Caco-2 (cell line): ENCODE results near the gene RING1. TPM values are rescaled to one million over a fixed set of nuclear protein-coding genes. Genes with fewer than 3 reads are reported as not detected.
A peak's percentile ranks its signal among the peaks of the same experiment; 100 is the strongest.

ENCODE experiments used
- BruUV-seq: library from RNA; stranded (reverse); fragments of 400-500 nt; replicated peaks from 2 replicates; lab custom pipeline; 2021; lab: Mats Ljungman, UMichigan
- CTCF ChIA-PET: fragments of 300-600 bp; sonication (Branson Sonifier 250); formaldehyde crosslinking; loops from one replicate; lab custom pipeline; 2022; ENCODE audit warnings: antibody characterized with exemption; lab: Charles Lee
- POLR2A ChIA-PET: fragments of 300-600 bp; sonication (Branson Sonifier 250); formaldehyde crosslinking; loops from one replicate; lab custom pipeline; 2022; ENCODE audit warnings: antibody characterized with exemption; lab: Charles Lee
- DNase-seq, 2 experiments: peaks; one replicate each; pipeline versions ENCODE4 v3.0.0 to v3.0.0-alpha.2; 2020 to 2022
- H3K27me3 ChIP-seq: replicated peaks from 2 replicates; pipeline ENCODE4 v1.6.0; 2011; ENCODE audit warnings: low read length; ENCODE audit not compliant: control insufficient read depth, insufficient read depth
- H3K36me3 ChIP-seq: 2 replicates; pipeline ENCODE4 v1.5.1; 2011; ENCODE audit warnings: low read length; ENCODE audit not compliant: control insufficient read depth, insufficient read depth
- H3K4me1 ChIP-seq: fragments of 250-450 bp; sonication (Bioruptor Pico); 2 replicates; pipeline ENCODE4 v1.5.1; 2020; ENCODE audit warnings: mild to moderate bottlenecking
- H3K4me3 ChIP-seq: 2 replicates; pipeline ENCODE4 v1.5.1; 2011; ENCODE audit warnings: low read depth, mild to moderate bottlenecking, control low read depth, low read length
- H3K9me3 ChIP-seq: fragments of 250-450 bp; sonication (Bioruptor Pico); 2 replicates; pipeline ENCODE4 v1.5.1; 2020; ENCODE audit warnings: mild to moderate bottlenecking, moderate library complexity
- H3K27ac Mint-ChIP-seq: one replicate; pipeline ENCODE4 v1.8.0; 2022; ENCODE audit warnings: mixed read lengths; ENCODE audit not compliant: unreplicated experiment
- H3K27me3 Mint-ChIP-seq: one replicate; pipeline ENCODE4 v1.8.0; 2022; ENCODE audit warnings: mixed read lengths; ENCODE audit not compliant: insufficient read depth, unreplicated experiment
- H3K36me3 Mint-ChIP-seq: one replicate; pipeline ENCODE4 v1.8.0; 2022; ENCODE audit warnings: mild to moderate bottlenecking, mixed read lengths; ENCODE audit not compliant: insufficient read depth, unreplicated experiment
- H3K4me1 Mint-ChIP-seq: one replicate; pipeline ENCODE4 v1.8.0; 2022; ENCODE audit warnings: low read depth, mixed read lengths; ENCODE audit not compliant: unreplicated experiment
- H3K4me3 Mint-ChIP-seq: one replicate; pipeline ENCODE4 v1.8.0; 2022; ENCODE audit warnings: mild to moderate bottlenecking, moderate library complexity, mixed read lengths; ENCODE audit not compliant: unreplicated experiment
- H3K9me3 Mint-ChIP-seq: one replicate; pipeline ENCODE4 v1.8.0; 2022; ENCODE audit warnings: mixed read lengths; ENCODE audit not compliant: unreplicated experiment
- CTCF ChIP-seq, 2 experiments: fragments of 200-600 bp in 1 of 2; IDR thresholded peaks; 1 replicate in 1 of 2; 2 replicates in 1 of 2; pipeline versions ENCODE4 v1.5.1 to v1.8.0; 2011 to 2022; ENCODE audit warnings: antibody characterized with exemption in 1 of 2, control low read depth in 1 of 2, inconsistent platforms in 1 of 2, low read depth in 1 of 2, low read length in 1 of 2, mild to moderate bottlenecking in 1 of 2, moderate library complexity in 1 of 2; ENCODE audit not compliant: insufficient read depth in 1 of 2, severe bottlenecking in 1 of 2, unreplicated experiment in 1 of 2
- intact Hi-C: fragments of 100-400 bp; cut with micrococcal nuclease; formaldehyde crosslinking; loops from one replicate; pipeline ENCODE4 v1.10.0; 2022; ENCODE audit not compliant: unreplicated experiment
- total RNA-seq: library from RNA; stranded (reverse); gene quantifications from 2 replicates; pipeline ENCODE4 v1.2.3, GENCODE V29; 2022

RING1 gene
- total RNA-seq, 1 experiment from 2014 or later: 32.0 TPM

GRCh38 chr6:33249732-33250630 is 41.7 kb downstream of the RING1 start:
- Mint-ChIP-seq H3K9me3 (no peaks in the 10 kb centered on the region), H3K36me3 (peaks cover 27% of the 10 kb centered on the region), H3K27ac (peak overlapping the region; percentile 75), H3K4me3 (peak overlapping the region; percentile 85), H3K4me1 (peaks cover 10% of the 10 kb centered on the region), H3K27me3 (no peaks in the 10 kb centered on the region)
- Histone ChIP-seq H3K9me3 (no peaks in the 10 kb centered on the region), H3K36me3 (no peaks in the 10 kb centered on the region; the same call in 1 of the 2 replicates), H3K4me1 (peaks cover 5% of the 10 kb centered on the region; the same call in 1 of the 2 replicates), H3K4me3 (peak overlapping the region; percentile 49), H3K27me3 (no peaks in the 10 kb centered on the region)
- ChIA-PET POLR2A (interaction anchor here (0.5 to 2.7 kb wide), 5 partner anchors 21 to 278 kb away, joined by 3 to 18 read pairs (median 11); partner anchors contain the start of genes PFDN6, RING1, RPS18 and VPS52), CTCF (interaction anchor here (0.6 to 2.1 kb wide), 8 partner anchors 12 to 356 kb away, joined by 3 to 15 read pairs (median 4); partner anchors contain the start of genes RING1, RPS18 and VPS52)
- TF ChIP-seq CTCF (IDR thresholded peaks at IDR 0.05; ENCODE audit: insufficient read depth in 1 of 2, low read depth in 1 of 2, low read length in 1 of 2, severe bottlenecking in 1 of 2, unreplicated experiment in 1 of 2): no peak
- intact Hi-C loops: loop anchor here (1.0 to 2.0 kb wide), 3 partner anchors 21 to 356 kb away; partner anchors contain the start of gene VPS52
- TSS peak; percentile 58 for BruUV-seq
- no peak for DNase-seq

- Mint-ChIP-seq H3K9me3 (no peaks in the 10 kb centered on the region), H3K4me3 (no peak overlapping the region), H3K27me3 (no peaks in the 10 kb centered on the region), H3K4me1 (peaks cover 10% of the 10 kb centered on the region), H3K36me3 (peaks cover 30% of the 10 kb centered on the region), H3K27ac (no peak overlapping the region)
- DNase-seq: no peak
- Histone ChIP-seq H3K9me3 (no peaks in the 10 kb centered on the region), H3K36me3 (no peaks in the 10 kb centered on the region; the same call in 1 of the 2 replicates), H3K27me3 (no peaks in the 10 kb centered on the region), H3K4me3 (no peak overlapping the region), H3K4me1 (peaks cover 5% of the 10 kb centered on the region; the same call in 1 of the 2 replicates)
- intact Hi-C loops: no loop called here
- no peak for TF ChIP-seq CTCF (IDR thresholded peaks at IDR 0.05; ENCODE audit: insufficient read depth in 1 of 2, low read depth in 1 of 2, low read length in 1 of 2, severe bottlenecking in 1 of 2, unreplicated experiment in 1 of 2)
- POLR2A ChIA-PET: no interaction called here
- BruUV-seq: no TSS peak
- CTCF ChIA-PET: no interaction called here
Measured at GRCh38 chr6:33250731-33251130, 42.4 kb downstream of the RING1 start.

GRCh38 chr6:33251395-33252012 is 43.2 kb downstream of the RING1 start:
- TF ChIP-seq CTCF (IDR thresholded peaks at IDR 0.05; ENCODE audit: insufficient read depth in 1 of 2, low read depth in 1 of 2, low read length in 1 of 2, severe bottlenecking in 1 of 2, unreplicated experiment in 1 of 2): no peak
- H3K27me3 Mint-ChIP-seq: no peaks in the 10 kb centered on the region
- H3K36me3 Mint-ChIP-seq: peaks cover 33% of the 10 kb centered on the region
- intact Hi-C loops: no loop called here
- no peak overlapping the region for H3K4me3 Mint-ChIP-seq
- Histone ChIP-seq H3K9me3 (no peaks in the 10 kb centered on the region), H3K36me3 (no peaks in the 10 kb centered on the region), H3K4me1 (peaks cover 5% of the 10 kb centered on the region; the same call in 1 of the 2 replicates), H3K27me3 (no peaks in the 10 kb centered on the region), H3K4me3 (no peak overlapping the region)
- DNase-seq: no peak
- no TSS peak for BruUV-seq
- ChIA-PET POLR2A (no interaction called here), CTCF (no interaction called here)
- H3K27ac Mint-ChIP-seq: no peak overlapping the region
- H3K4me1 Mint-ChIP-seq: peaks cover 10% of the 10 kb centered on the region
- no peaks in the 10 kb centered on the region for H3K9me3 Mint-ChIP-seq
